Mesenchymal stem cell (in vitro differentiated cells and primary cell): ENCODE measurements around the gene BOC.

Experiments
- DNase-seq: peaks from one replicate; pipeline ENCODE4 v3.0.0-alpha.2; 2013
- H2AFZ ChIP-seq: one replicate; pipeline ENCODE4 v1.6.1; 2013; ENCODE audit warnings: low read depth, mild to moderate bottlenecking, control low read depth, inconsistent platforms, low read length, moderate library complexity
- H2AK5ac ChIP-seq: 2 replicates; pipeline ENCODE4 v1.6.1; 2013; ENCODE audit warnings: low read length, moderate library complexity, mild to moderate bottlenecking, inconsistent platforms; ENCODE audit not compliant: severe bottlenecking
- H2BK120ac ChIP-seq: one replicate; pipeline ENCODE4 v1.6.1; 2013; ENCODE audit warnings: low read depth, mild to moderate bottlenecking, inconsistent platforms, low read length, moderate library complexity
- H2BK12ac ChIP-seq, 2 experiments: one replicate each; pipeline ENCODE4 v1.6.1; 2013; ENCODE audit warnings: inconsistent platforms in 2 of 2, low read length in 2 of 2, mild to moderate bottlenecking in 2 of 2, moderate library complexity in 2 of 2, control low read depth in 1 of 2
- H2BK15ac ChIP-seq: one replicate; pipeline ENCODE4 v1.6.1; 2013; ENCODE audit warnings: mild to moderate bottlenecking, low read depth, inconsistent platforms; ENCODE audit not compliant: poor library complexity, severe bottlenecking
- H2BK5ac ChIP-seq: 2 replicates; pipeline ENCODE4 v1.6.1; 2013; ENCODE audit warnings: low read depth, mild to moderate bottlenecking, low read length, control low read depth, inconsistent platforms; ENCODE audit not compliant: poor library complexity, severe bottlenecking
- H3K14ac ChIP-seq, 2 experiments: one replicate each; pipeline ENCODE4 v1.6.1; 2013; ENCODE audit warnings: inconsistent platforms in 2 of 2, low read length in 2 of 2, control low read depth in 1 of 2, mild to moderate bottlenecking in 1 of 2, moderate library complexity in 1 of 2
- H3K18ac ChIP-seq, 2 experiments: one replicate each; pipeline ENCODE4 v1.6.1; 2013; ENCODE audit warnings: inconsistent platforms in 2 of 2, low read length in 2 of 2, control low read depth in 1 of 2, low read depth in 1 of 2, mild to moderate bottlenecking in 1 of 2
- H3K23ac ChIP-seq, 2 experiments: one replicate each; pipeline ENCODE4 v1.6.1; 2013; ENCODE audit warnings: inconsistent platforms in 2 of 2, low read length in 2 of 2, mild to moderate bottlenecking in 2 of 2, moderate library complexity in 2 of 2, control low read depth in 1 of 2
- H3K27ac ChIP-seq: 2 replicates; pipeline ENCODE4 v1.5.1; 2013; ENCODE audit warnings: mild to moderate bottlenecking, moderate library complexity, low read length, control low read depth, inconsistent platforms; ENCODE audit not compliant: poor library complexity, severe bottlenecking
- H3K27me3 ChIP-seq, 2 experiments: 2 replicates each; pipeline versions ENCODE4 v1.6.1 to v1.7.0; 2013; ENCODE audit warnings: low read length in 2 of 2, mild to moderate bottlenecking in 2 of 2, moderate library complexity in 2 of 2, control low read depth in 1 of 2, inconsistent platforms in 1 of 2; ENCODE audit not compliant: control insufficient read depth in 1 of 2, insufficient read depth in 1 of 2
- H3K36me3 ChIP-seq, 2 experiments: 2 replicates each; pipeline versions ENCODE4 v1.6.1 to v1.7.0; 2013; ENCODE audit warnings: low read length in 2 of 2, control low read depth in 1 of 2, inconsistent platforms in 1 of 2, low read depth in 1 of 2, mild to moderate bottlenecking in 1 of 2; ENCODE audit not compliant: insufficient read depth in 2 of 2, control insufficient read depth in 1 of 2
- H3K4ac ChIP-seq, 2 experiments: one replicate each; pipeline ENCODE4 v1.6.1; 2013; ENCODE audit warnings: inconsistent platforms in 2 of 2, low read length in 2 of 2, mild to moderate bottlenecking in 2 of 2, moderate library complexity in 2 of 2, control low read depth in 1 of 2, low read depth in 1 of 2
- H3K4me1 ChIP-seq: 2 replicates; pipeline ENCODE4 v1.6.1; 2013; ENCODE audit warnings: low read depth, low read length, control low read depth; ENCODE audit not compliant: control insufficient read depth, insufficient read depth
- H3K4me2 ChIP-seq: 2 replicates; pipeline ENCODE4 v1.6.1; 2013; ENCODE audit warnings: low read length, mild to moderate bottlenecking, inconsistent platforms; ENCODE audit not compliant: poor library complexity, severe bottlenecking
- H3K4me3 ChIP-seq, 2 experiments: 2 replicates each; pipeline versions ENCODE4 v1.5.1 to v1.7.0; 2013; ENCODE audit warnings: low read length in 2 of 2, mild to moderate bottlenecking in 2 of 2, control low read depth in 1 of 2, low read depth in 1 of 2; ENCODE audit not compliant: insufficient read depth in 1 of 2
- H3K79me1 ChIP-seq: replicated peaks from 2 replicates; pipeline ENCODE4 v1.6.1; 2013; ENCODE audit warnings: mild to moderate bottlenecking, control low read depth, low read length, inconsistent platforms; ENCODE audit not compliant: poor library complexity, severe bottlenecking
- H3K9ac ChIP-seq: 2 replicates; pipeline ENCODE4 v1.7.0; 2013; ENCODE audit warnings: mild to moderate bottlenecking, low read length, moderate library complexity
- H3K9me3 ChIP-seq: 2 replicates; pipeline ENCODE4 v1.7.0; 2013; ENCODE audit warnings: mild to moderate bottlenecking, low read length; ENCODE audit not compliant: control insufficient read depth
- H4K8ac ChIP-seq: one replicate; pipeline ENCODE4 v1.6.1; 2013; ENCODE audit warnings: inconsistent platforms, mild to moderate bottlenecking, low read length, moderate library complexity
- H4K91ac ChIP-seq: one replicate; pipeline ENCODE4 v1.6.1; 2013; ENCODE audit warnings: mild to moderate bottlenecking, low read length, inconsistent platforms
- WGBS: methylation state at CpG from one replicate; pipeline ENCODE4 v1.1.7; 2013; ENCODE audit warnings: mixed read lengths; 5-methylcytosine and 5-hydroxymethylcytosine counted together

Gene BOC

DNA sequence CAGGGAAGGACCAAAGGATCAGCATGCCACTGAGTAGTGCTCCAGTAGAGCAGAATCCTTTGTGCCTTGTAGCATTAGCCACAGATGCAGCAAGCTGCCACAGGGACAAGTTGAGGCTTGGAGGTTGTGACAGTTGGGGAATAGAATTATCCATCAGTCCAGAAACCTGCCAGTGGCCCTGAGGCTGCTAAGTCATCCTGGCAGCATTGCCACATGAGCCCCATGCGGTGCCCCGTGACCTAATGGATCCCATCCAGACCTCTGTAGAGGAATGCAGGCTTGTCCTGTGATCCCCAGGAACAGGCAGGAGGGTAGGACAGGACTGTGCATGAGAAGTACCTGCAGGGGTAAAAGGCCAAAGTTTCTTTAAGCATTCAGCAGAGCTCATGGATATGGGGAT lies 51.7 kb downstream of the BOC start:
- no peak for DNase-seq
- Histone ChIP-seq H3K27ac (no peak overlapping the region), H2AFZ (no peak overlapping the region), H3K18ac (no peak overlapping the region), H3K4me1 (peaks cover 6% of the 10 kb centered on the region), H2BK5ac (no peak overlapping the region), H3K27me3 (no peaks in the 10 kb centered on the region), H3K9me3 (no peaks in the 10 kb centered on the region), H2BK120ac (no peak overlapping the region), H2BK15ac (no peak overlapping the region), H4K8ac (no peak overlapping the region), H3K79me1 (no peaks in the 10 kb centered on the region), H3K23ac (no peak overlapping the region), H3K4ac (no peak overlapping the region), H4K91ac (no peak overlapping the region), H3K4me2 (no peak overlapping the region), H3K36me3 (peaks cover 22 to 60% of the 10 kb centered on the region in 2 experiments), H3K14ac (no peak overlapping the region), H3K9ac (no peak overlapping the region), H2BK12ac (no peak overlapping the region), H2AK5ac (no peak overlapping the region), H3K4me3 (no peak overlapping the region)
- 100% methylated on average over 2 of the region's 2 CpGs for WGBS

DNA sequence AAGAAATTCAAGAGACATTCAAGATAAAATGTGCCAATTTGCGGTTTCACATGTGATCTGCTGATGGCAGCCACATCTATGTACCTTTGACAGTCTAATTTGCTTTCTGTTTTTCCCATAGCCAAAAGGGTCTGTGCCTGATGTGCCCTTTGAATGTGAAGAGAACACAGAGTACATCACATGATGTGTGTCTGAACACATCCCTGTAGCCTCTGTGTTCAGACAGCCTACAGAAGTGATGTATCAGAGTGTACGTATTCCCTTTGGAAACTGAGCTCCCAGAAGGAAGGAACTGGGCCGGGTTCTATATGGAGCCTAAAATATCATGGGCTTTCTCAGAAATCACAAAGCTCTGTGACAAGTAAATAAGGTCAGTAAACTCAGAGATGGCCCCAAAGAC lies 52.4 kb downstream of the BOC start:
- H2BK12ac ChIP-seq: no peak overlapping the region
- WGBS: 88% methylated on average over 3 of the region's 3 CpGs
- no peak overlapping the region for H3K18ac ChIP-seq
- no peaks in the 10 kb centered on the region for H3K27me3 ChIP-seq
- no peak for DNase-seq
- no peaks in the 10 kb centered on the region for H3K79me1 ChIP-seq
- H3K36me3 ChIP-seq: peaks cover 26 to 67% of the 10 kb centered on the region in 2 experiments
- H3K9me3 ChIP-seq: no peaks in the 10 kb centered on the region
- no peak overlapping the region for H4K8ac ChIP-seq
- H4K91ac ChIP-seq: no peak overlapping the region
- H3K23ac ChIP-seq: no peak overlapping the region
- no peak overlapping the region for H2BK120ac ChIP-seq
- H3K4me2 ChIP-seq: no peak overlapping the region
- peaks cover 6% of the 10 kb centered on the region for H3K4me1 ChIP-seq
- no peak overlapping the region for H3K14ac ChIP-seq
- H3K4me3 ChIP-seq: no peak overlapping the region
- H3K4ac ChIP-seq: no peak overlapping the region
- no peak overlapping the region for H2BK15ac ChIP-seq
- H2AFZ ChIP-seq: no peak overlapping the region
- H3K9ac ChIP-seq: no peak overlapping the region
- no peak overlapping the region for H2BK5ac ChIP-seq
- no peak overlapping the region for H3K27ac ChIP-seq
- no peak overlapping the region for H2AK5ac ChIP-seq

DNA sequence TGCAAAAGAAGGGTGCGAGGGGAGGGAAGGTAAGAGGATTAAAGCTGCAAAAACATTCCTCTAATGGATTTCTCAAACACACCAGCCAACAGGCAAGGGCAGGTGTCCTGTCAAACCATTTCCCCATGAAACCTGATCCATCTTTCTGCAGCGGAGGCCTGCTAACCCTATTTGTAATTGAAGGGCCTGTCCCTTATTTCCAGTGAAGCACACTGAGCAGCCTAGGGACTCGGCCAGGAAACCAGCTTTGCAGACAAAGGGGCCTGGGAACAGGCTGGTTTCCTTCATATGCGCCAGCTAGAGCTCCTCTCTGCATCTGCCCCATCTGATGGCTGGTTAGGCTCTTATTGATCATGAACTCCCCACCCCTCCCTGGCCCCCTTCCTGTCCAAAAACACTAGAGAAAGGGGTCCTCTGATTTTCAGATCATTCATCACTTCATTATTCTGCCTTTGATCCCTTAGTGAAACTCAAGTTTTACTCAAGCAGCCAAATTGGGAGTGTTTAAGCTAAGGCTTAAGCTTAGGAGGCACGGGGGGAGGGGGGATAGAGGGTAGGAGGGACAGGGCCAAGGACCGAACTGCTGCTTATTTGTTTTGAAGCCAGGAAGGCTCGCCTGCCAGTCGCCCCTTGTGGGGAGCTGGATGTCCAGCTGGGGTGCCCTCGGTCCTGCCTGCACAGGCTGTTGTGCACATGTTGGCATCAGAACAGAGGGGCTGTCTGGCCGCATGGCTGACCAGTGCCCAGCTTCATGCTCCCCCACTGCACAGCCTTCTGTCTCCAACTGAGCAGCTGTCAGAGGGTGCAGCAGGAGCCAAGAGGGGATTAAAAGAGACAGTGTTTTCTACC lies 53.1 kb downstream of the BOC start:
- no peak overlapping the region for H2BK5ac ChIP-seq
- H3K4me2 ChIP-seq: no peak overlapping the region
- H3K18ac ChIP-seq: no peak overlapping the region
- H2AK5ac ChIP-seq: no peak overlapping the region
- no peak overlapping the region for H2AFZ ChIP-seq
- no peak overlapping the region for H4K91ac ChIP-seq
- H3K14ac ChIP-seq: no peak overlapping the region
- no peaks in the 10 kb centered on the region for H3K27me3 ChIP-seq
- no peaks in the 10 kb centered on the region for H3K79me1 ChIP-seq
- no peak overlapping the region for H3K9ac ChIP-seq
- peaks cover 30 to 68% of the 10 kb centered on the region in 2 experiments for H3K36me3 ChIP-seq
- 87% methylated on average over 10 of the region's 10 CpGs for WGBS
- no peak overlapping the region for H4K8ac ChIP-seq
- peaks cover 6% of the 10 kb centered on the region for H3K4me1 ChIP-seq
- no peak overlapping the region for H3K4ac ChIP-seq
- no peak overlapping the region for H2BK12ac ChIP-seq
- no peak overlapping the region for H3K27ac ChIP-seq
- H2BK15ac ChIP-seq: no peak overlapping the region
- no peak overlapping the region for H3K23ac ChIP-seq
- H3K4me3 ChIP-seq: no peak overlapping the region
- H3K9me3 ChIP-seq: no peaks in the 10 kb centered on the region
- H2BK120ac ChIP-seq: no peak overlapping the region
- no peak for DNase-seq

DNA sequence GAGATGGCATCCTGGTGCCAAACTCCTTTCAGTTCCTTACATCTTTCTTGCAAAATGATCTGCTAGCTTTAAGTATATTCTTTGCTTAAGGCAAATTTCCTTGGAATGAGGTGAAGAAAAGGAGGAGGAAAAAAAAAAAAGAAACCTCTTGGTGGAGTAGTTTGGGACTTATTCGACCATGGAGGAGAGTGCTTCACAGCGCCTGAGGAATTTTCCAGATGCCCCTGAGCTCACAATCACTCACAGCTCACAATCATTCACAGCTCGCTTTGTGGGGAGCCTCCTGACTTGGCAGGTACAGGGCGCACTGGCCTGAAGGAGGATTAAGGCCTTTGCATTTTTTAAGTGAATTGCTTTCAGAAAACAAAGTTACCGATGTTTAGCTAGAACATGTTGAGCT lies 53.9 kb downstream of the BOC start:
- H3K4me2 ChIP-seq: no peak overlapping the region
- H2BK15ac ChIP-seq: no peak overlapping the region
- H2AK5ac ChIP-seq: no peak overlapping the region
- no peak overlapping the region for H3K4ac ChIP-seq
- H3K79me1 ChIP-seq: no peaks in the 10 kb centered on the region
- H3K36me3 ChIP-seq: peaks cover 33 to 62% of the 10 kb centered on the region in 2 experiments
- no peak overlapping the region for H3K27ac ChIP-seq
- no peak overlapping the region for H2AFZ ChIP-seq
- H3K4me3 ChIP-seq: no peak overlapping the region
- WGBS: 94% methylated on average over 3 of the region's 5 CpGs
- no peak overlapping the region for H2BK12ac ChIP-seq
- H4K91ac ChIP-seq: no peak overlapping the region
- H3K14ac ChIP-seq: no peak overlapping the region
- no peak overlapping the region for H2BK5ac ChIP-seq
- no peaks in the 10 kb centered on the region for H3K9me3 ChIP-seq
- no peak for DNase-seq
- no peaks in the 10 kb centered on the region for H3K27me3 ChIP-seq
- H3K4me1 ChIP-seq: peaks cover 6% of the 10 kb centered on the region
- H3K18ac ChIP-seq: no peak overlapping the region
- H4K8ac ChIP-seq: no peak overlapping the region
- no peak overlapping the region for H2BK120ac ChIP-seq
- no peak overlapping the region for H3K9ac ChIP-seq
- no peak overlapping the region for H3K23ac ChIP-seq
